Measurements from ENCODE around the gene ST3GAL4. TPM values are rescaled to one million over a fixed set of nuclear protein-coding genes. Genes with fewer than 3 reads are reported as not detected.
A peak's percentile ranks its signal among the peaks of the same experiment; 100 is the strongest.

The ST3GAL4 gene
- total and polyA plus RNA-seq, 10 of the 15 experiments (the other 5 are each of a cell fraction or from before 2014, with no cell fraction given) = 3.8 to 8.1 (median 6.5) TPM; not detected in 2

DNA sequence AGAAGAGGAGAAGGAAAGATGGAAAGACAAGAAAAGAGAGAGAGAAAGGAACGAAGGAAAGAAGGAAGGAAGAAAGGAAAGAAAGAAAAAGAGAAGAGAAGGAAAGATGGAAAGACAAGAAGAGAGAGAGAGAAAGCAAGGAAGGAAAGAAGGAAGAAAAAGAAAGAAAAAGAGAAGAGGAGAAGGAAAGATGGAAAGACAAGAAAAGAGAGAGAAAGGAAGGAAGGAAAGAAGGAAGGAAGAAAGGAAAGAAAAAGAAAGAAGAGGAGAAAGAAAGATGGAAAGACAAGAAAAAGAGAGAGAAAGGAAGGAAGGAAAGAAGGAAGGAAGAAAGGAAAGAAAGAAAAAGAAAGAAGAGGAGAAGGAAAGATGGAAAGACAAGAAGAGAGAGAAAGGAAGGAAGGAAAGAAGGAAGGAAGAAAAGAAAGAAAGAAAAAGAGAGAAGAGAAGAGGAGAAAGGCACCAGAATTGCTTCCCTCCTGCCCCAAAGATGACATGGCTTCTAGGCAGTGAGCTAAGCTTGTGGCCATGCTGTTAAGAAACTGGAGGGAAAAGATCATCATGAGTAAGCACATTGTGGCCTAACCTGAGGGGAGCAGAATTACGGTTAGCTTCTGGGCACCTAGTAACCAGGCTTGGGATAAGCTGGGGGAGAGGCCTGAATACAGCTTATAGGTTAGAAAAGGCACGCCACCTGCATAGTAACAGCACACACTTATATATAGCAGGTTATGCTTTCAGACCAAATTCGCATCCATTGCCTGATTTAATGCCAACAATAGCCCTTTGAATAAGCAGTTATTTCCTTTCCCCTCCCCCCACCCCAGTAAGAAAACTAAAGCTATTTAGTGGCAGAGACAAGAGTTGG, 2.3 kb upstream of the ST3GAL4 start:
- Histone ChIP-seq H3K4me1 (ENCODE audit: control insufficient read depth, insufficient read depth, low read length) (peaks cover 21% of the 10 kb centered on the region), H2AFZ (ENCODE audit: control insufficient read depth, low read depth, low read length) (no peak overlapping the region), H3K27ac (ENCODE audit: control insufficient read depth, insufficient read depth) (peak overlapping the region; percentile 28; the same call in 1 of the 2 replicates), H3K9ac (ENCODE audit: control insufficient read depth, insufficient read depth, low read length) (peak overlapping the region; percentile 20; the same call in 1 of the 2 replicates), H3K9me3 (replicated peaks; ENCODE audit: control insufficient read depth, insufficient read depth, low read length) (no peaks in the 10 kb centered on the region), H3K36me3 (ENCODE audit: control insufficient read depth in 2 of 2, insufficient read depth in 2 of 2, low read length in 1 of 2) (no peaks in the 10 kb centered on the region; a peak in 2 of 4 replicates), H3K79me2 (ENCODE audit: control insufficient read depth, insufficient read depth, low read length) (peaks cover 17% of the 10 kb centered on the region), H3K27me3 (replicated peaks in 1 of 2; ENCODE audit: control insufficient read depth in 2 of 2, insufficient read depth in 2 of 2, low read length in 1 of 2) (no peaks in the 10 kb centered on the region), H4K20me1 (ENCODE audit: control insufficient read depth, insufficient read depth) (no peaks in the 10 kb centered on the region), H3K4me2 (ENCODE audit: control insufficient read depth, insufficient read depth) (peak overlapping the region; percentile 26), H3K4me3 (no peak overlapping the region)
- in situ Hi-C loops (cut with MboI) (no loop called here), intact Hi-C loops (cut with micrococcal nuclease; ENCODE audit: unreplicated experiment) (no loop called here)
- BruUV-seq (replicated peaks) = no TSS peak
- ChIA-PET POLR2A (interaction anchor here (0.5 to 0.6 kb wide), 2 partner anchors 16 to 443 kb away, joined by 3 to 4 read pairs; no protein-coding TSS in a partner anchor), SMC1A (ENCODE audit: uncharacterized antibody, unreplicated experiment) (interaction anchor here (1.2 to 2.6 kb wide), 5 partner anchors 8 to 67 kb away, joined by 3 to 14 read pairs (median 5); no protein-coding TSS in a partner anchor), CTCF (interaction anchor here (0.8 to 5.2 kb wide), 4 partner anchors 11 to 128 kb away, joined by 3 to 22 read pairs (median 7); no protein-coding TSS in a partner anchor), RAD21 (ENCODE audit: unreplicated experiment) (interaction anchor here (0.6 to 2.0 kb wide), 2 partner anchors 37 to 67 kb away, joined by 3 to 5 read pairs; no protein-coding TSS in a partner anchor)
- no peak for FAIRE-seq
- TF ChIP-seq RUNX3 (IDR thresholded peaks at IDR 0.05; ENCODE audit: low read length) (0 out of 2 replicates have a peak, but pooled peaks have one; percentile 19), MLLT1 (IDR thresholded peaks at IDR 0.05) (0 out of 2 replicates have a peak, but pooled peaks have one; percentile 17), NBN (IDR thresholded peaks at IDR 0.05) (0 out of 2 replicates have a peak, but pooled peaks have one; percentile 40), CTCF (IDR thresholded peaks at IDR 0.05 in 2 of 3, conservative IDR thresholded peaks at IDR 0.05 in 1 of 3; ENCODE audit: control insufficient read depth in 2 of 3, extremely low read depth in 1 of 3, insufficient read depth in 1 of 3, low read depth in 3 of 3, low read length in 3 of 3) (no peak)
- DNase-seq (ENCODE audit: low read depth, low spot score) = peak; percentile 15
- WGBS (ENCODE audit: insufficient coverage, insufficient replicate concordance, low lambda C conversion rate, missing lambda C conversion rate) = 49% methylated on average over 4 of the region's 4 CpGs
- peak; percentile 29 for ATAC-seq

Data from GM12878 (cell line).